CD8-positive, alpha-beta memory T cell (primary cell): ENCODE data around the gene P3H4. TPM values are rescaled to one million over a fixed set of nuclear protein-coding genes. Genes with fewer than 3 reads are reported as not detected.

Experiments used
- CTCF ChIA-PET: fragments of 350-600 bp; sonication (Branson Sonifier 250); formaldehyde crosslinking; loops from one replicate; lab custom pipeline; 2021; ENCODE audit warnings: antibody characterized with exemption; lab: Charles Lee
- POLR2A ChIA-PET: fragments of 350-600 bp; sonication (Branson Sonifier 250); formaldehyde crosslinking; loops from one replicate; lab custom pipeline; 2021; ENCODE audit warnings: antibody characterized with exemption; lab: Charles Lee
- DNase-seq, 5 donors: peaks; one replicate each; pipeline versions ENCODE4 v3.0.0 to v3.0.0-alpha.2; 2020 to 2022; ENCODE audit warnings: mixed read lengths in 1 of 5
- H3K27ac ChIP-seq: one replicate; pipeline ENCODE4 v1.7.0; 2013; ENCODE audit warnings: low read depth, mild to moderate bottlenecking, low read length, moderate library complexity
- H3K27me3 ChIP-seq: 2 replicates; pipeline ENCODE4 v1.7.0; 2013; ENCODE audit warnings: low read length, mild to moderate bottlenecking; ENCODE audit not compliant: insufficient read depth, poor library complexity, severe bottlenecking
- H3K36me3 ChIP-seq: 2 replicates; pipeline ENCODE4 v1.7.0; 2013; ENCODE audit warnings: mild to moderate bottlenecking, low read length, moderate library complexity; ENCODE audit not compliant: insufficient read depth
- H3K4me1 ChIP-seq: 2 replicates; pipeline ENCODE4 v1.7.0; 2013; ENCODE audit warnings: mild to moderate bottlenecking, low read length, moderate library complexity; ENCODE audit not compliant: insufficient read depth
- H3K4me3 ChIP-seq: 2 replicates; pipeline ENCODE4 v1.7.0; 2013; ENCODE audit warnings: mild to moderate bottlenecking, low read length
- H3K9me3 ChIP-seq: 2 replicates; pipeline ENCODE4 v1.7.0; 2013; ENCODE audit warnings: mild to moderate bottlenecking, low read length
- H3K27ac Mint-ChIP-seq, 8 donors: one replicate each; pipeline ENCODE4 v1.8.0; 2020 to 2021; ENCODE audit warnings: mixed read lengths in 8 of 8, mild to moderate bottlenecking in 6 of 8, inconsistent platforms in 3 of 8, moderate library complexity in 3 of 8
- H3K27me3 Mint-ChIP-seq, 2 donors: one replicate each; pipeline ENCODE4 v1.8.0; 2020 to 2021; ENCODE audit warnings: mixed read lengths in 2 of 2, mild to moderate bottlenecking in 1 of 2, moderate library complexity in 1 of 2
- H3K36me3 Mint-ChIP-seq, 3 donors: one replicate each; pipeline ENCODE4 v1.8.0; 2020 to 2021; ENCODE audit warnings: mixed read lengths in 3 of 3, inconsistent platforms in 1 of 3, mild to moderate bottlenecking in 1 of 3
- H3K4me1 Mint-ChIP-seq, 3 donors: one replicate each; pipeline ENCODE4 v1.8.0; 2020 to 2021; ENCODE audit warnings: mixed read lengths in 3 of 3, inconsistent platforms in 1 of 3, mild to moderate bottlenecking in 1 of 3
- H3K4me3 Mint-ChIP-seq, 7 donors: one replicate each; pipeline ENCODE4 v1.8.0; 2020 to 2021; ENCODE audit warnings: mixed read lengths in 7 of 7, mild to moderate bottlenecking in 6 of 7, moderate library complexity in 4 of 7, inconsistent platforms in 2 of 7
- H3K9me3 Mint-ChIP-seq, 5 donors: one replicate each; pipeline ENCODE4 v1.8.0; 2020 to 2022; ENCODE audit warnings: mixed read lengths in 5 of 5, mild to moderate bottlenecking in 3 of 5, moderate library complexity in 2 of 5, inconsistent platforms in 1 of 5
- polyA plus RNA-seq: library from polyadenylated mRNA; unstranded; fragments of 300-500 nt; fragmentation: Illumina TruSeq; gene quantifications from one replicate; pipeline ENCODE4 v1.2.3, GENCODE V29; 2021
- total RNA-seq, 2 experiments: library from RNA; stranded (reverse); gene quantifications; one replicate each; pipeline ENCODE4 v1.2.3, GENCODE V29; 2021

Gene P3H4
- total and polyA plus RNA-seq, 3 experiments from 2014 or later: 2.6 to 5.4 (median 3.7) TPM

GRCh38 chr17:41796121-41796895 lies 15.4 kb downstream of the P3H4 start:
- Histone ChIP-seq H3K4me3 (no peak overlapping the region), H3K4me1 (no peaks in the 10 kb centered on the region), H3K9me3 (no peaks in the 10 kb centered on the region), H3K36me3 (no peaks in the 10 kb centered on the region), H3K27me3 (no peaks in the 10 kb centered on the region), H3K27ac (no peak overlapping the region)
- DNase-seq: no peak
- Mint-ChIP-seq H3K9me3 (no peaks in the 10 kb centered on the region), H3K4me3 (no peak overlapping the region), H3K27ac (peak overlapping the region in 1 of 8 donors; percentile 82), H3K4me1 (peaks cover 0 to 2% (median under 1%) of the 10 kb centered on the region in 3 donors), H3K27me3 (peaks cover 2 to 8% of the 10 kb centered on the region in 2 donors), H3K36me3 (no peaks in the 10 kb centered on the region)
- ChIA-PET CTCF (interaction anchor here (1.4 kb wide), 1 partner anchor 11 kb away, joined by 3 read pairs; no protein-coding TSS in a partner anchor), POLR2A (no interaction called here)

DNA sequence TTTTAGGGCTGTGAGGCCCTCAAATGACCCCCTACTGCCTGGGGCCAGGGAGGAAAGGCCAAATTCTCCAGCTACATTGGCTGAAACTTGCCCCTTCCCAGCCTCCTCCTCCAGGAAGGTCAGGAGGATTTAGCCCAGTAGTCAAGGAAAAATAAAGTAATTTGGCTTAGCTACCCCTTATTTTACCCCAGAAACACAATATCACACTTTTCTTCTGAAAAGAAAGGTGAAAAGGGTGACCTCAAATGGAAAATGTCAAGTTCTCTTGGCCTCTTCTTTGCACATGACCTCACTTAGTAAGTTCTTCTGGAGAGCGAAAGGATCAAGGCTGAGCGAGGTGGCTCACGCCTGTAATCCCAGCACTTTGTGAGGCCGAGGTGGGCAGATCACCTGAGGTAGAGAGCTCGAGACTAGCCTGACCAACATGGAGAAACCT lies 17.2 kb downstream of the P3H4 start:
- POLR2A ChIA-PET: no interaction called here
- CTCF ChIA-PET: no interaction called here
- no peak overlapping the region for H3K27ac Mint-ChIP-seq

DNA sequence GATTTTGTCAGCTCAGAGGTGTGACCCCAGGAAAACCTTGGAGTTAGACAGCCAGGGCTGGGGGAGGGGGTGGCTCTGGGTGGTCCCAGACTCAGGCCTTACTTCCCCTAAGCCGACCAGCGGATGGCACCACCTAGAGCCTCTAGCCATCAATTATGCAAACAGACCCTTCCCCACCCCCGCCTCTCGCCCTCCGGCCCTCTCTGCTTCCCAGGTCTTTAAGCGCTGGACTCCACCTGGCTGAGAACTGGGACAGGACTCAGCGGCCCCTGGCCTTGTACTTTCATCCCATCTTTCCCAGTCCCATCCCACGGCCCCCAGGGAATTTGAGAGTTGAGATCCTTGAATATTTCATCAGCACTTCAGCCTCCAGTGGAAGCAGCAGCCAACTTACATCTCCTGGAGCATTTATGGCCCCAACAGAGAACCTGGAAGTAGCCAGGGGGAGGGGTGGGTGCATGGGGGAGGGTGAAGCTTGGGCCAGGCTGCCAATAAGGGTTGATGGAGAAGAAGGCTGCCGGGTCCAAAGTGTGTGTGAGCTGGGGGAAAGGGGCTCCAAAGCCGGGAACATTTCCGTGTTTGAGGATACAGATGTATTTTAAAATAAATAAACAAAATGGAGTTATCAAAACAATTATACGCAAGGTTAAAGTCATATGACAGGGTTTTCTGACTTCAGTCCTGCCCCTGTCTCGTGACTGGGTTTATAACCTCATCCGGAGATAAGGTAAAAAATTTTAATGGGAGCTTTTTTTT lies 17.8 kb downstream of the P3H4 start:
- H3K4me1 ChIP-seq: no peaks in the 10 kb centered on the region
- DNase-seq: no peak
- peaks cover 2 to 8% of the 10 kb centered on the region in 2 donors for H3K27me3 Mint-ChIP-seq
- H3K4me3 ChIP-seq: no peak overlapping the region
- ChIA-PET POLR2A (no interaction called here), CTCF (no interaction called here)
- H3K36me3 Mint-ChIP-seq: no peaks in the 10 kb centered on the region
- no peaks in the 10 kb centered on the region for H3K36me3 ChIP-seq
- no peaks in the 10 kb centered on the region for H3K27me3 ChIP-seq
- no peaks in the 10 kb centered on the region for H3K9me3 Mint-ChIP-seq
- peak overlapping the region; percentile 67 for H3K27ac ChIP-seq
- H3K9me3 ChIP-seq: no peaks in the 10 kb centered on the region
- H3K27ac Mint-ChIP-seq: no peak overlapping the region
- H3K4me1 Mint-ChIP-seq: peaks cover 0 to 6% (median 0%) of the 10 kb centered on the region in 3 donors
- no peak overlapping the region for H3K4me3 Mint-ChIP-seq

More for the DNA sequence above, 17.2 kb downstream of the P3H4 start:
- H3K36me3 Mint-ChIP-seq: no peaks in the 10 kb centered on the region
- peaks cover 0 to 4% (median 0%) of the 10 kb centered on the region in 3 donors for H3K4me1 Mint-ChIP-seq
- no peak for DNase-seq
- Histone ChIP-seq H3K27ac (no peak overlapping the region), H3K4me1 (no peaks in the 10 kb centered on the region), H3K4me3 (no peak overlapping the region), H3K36me3 (no peaks in the 10 kb centered on the region), H3K9me3 (no peaks in the 10 kb centered on the region), H3K27me3 (no peaks in the 10 kb centered on the region)
- H3K9me3 Mint-ChIP-seq: no peaks in the 10 kb centered on the region
- H3K4me3 Mint-ChIP-seq: no peak overlapping the region
- H3K27me3 Mint-ChIP-seq: peaks cover 2 to 10% of the 10 kb centered on the region in 2 donors

- Histone ChIP-seq H3K9me3 (no peaks in the 10 kb centered on the region), H3K36me3 (no peaks in the 10 kb centered on the region), H3K27ac (peak overlapping the region; percentile 67), H3K4me1 (no peaks in the 10 kb centered on the region), H3K4me3 (no peak overlapping the region), H3K27me3 (no peaks in the 10 kb centered on the region)
- ChIA-PET CTCF (interaction anchor here (1.2 kb wide), 1 partner anchor 9 kb away, joined by 3 read pairs; no protein-coding TSS in a partner anchor), POLR2A (no interaction called here)
- no peaks in the 10 kb centered on the region for H3K36me3 Mint-ChIP-seq
- no peak overlapping the region for H3K4me3 Mint-ChIP-seq
- no peaks in the 10 kb centered on the region for H3K9me3 Mint-ChIP-seq
- no peak overlapping the region for H3K27ac Mint-ChIP-seq
- no peak for DNase-seq
- peaks cover 4 to 8% of the 10 kb centered on the region in 2 donors for H3K27me3 Mint-ChIP-seq
- H3K4me1 Mint-ChIP-seq: peaks cover 0 to 12% (median 2%) of the 10 kb centered on the region in 3 donors
These were observed 18.6 kb downstream of the P3H4 start for GRCh38 chr17:41792845-41793783.

DNA sequence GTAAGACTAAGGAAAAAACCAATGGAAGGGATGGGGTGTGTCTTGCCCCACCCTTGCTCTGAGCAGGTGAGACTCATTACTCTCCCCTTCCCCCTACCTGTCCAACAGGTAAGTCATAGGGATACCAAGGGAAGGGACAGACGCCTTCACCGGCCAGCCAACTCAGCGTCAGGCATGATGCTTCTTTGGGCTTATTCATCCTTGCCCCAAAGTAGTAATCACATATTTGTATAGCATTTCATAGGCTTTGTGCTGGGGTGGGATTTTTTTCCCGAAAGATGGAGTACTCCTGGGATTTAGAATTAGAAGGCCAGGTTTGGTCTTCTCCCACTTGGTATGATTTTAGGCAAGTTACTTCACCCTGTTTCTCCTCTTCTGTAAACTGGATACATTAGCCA lies 24.7 kb downstream of the P3H4 start:
- peak overlapping the region in 2 of 8 donors; percentile 17 to 61 for H3K27ac Mint-ChIP-seq
- CTCF ChIA-PET: interaction anchor here (1.0 to 1.5 kb wide), 4 partner anchors 15 to 179 kb away, joined by 3 to 4 read pairs (median 3); no protein-coding TSS in a partner anchor
- Histone ChIP-seq H3K36me3 (no peaks in the 10 kb centered on the region), H3K9me3 (no peaks in the 10 kb centered on the region), H3K27me3 (peaks cover 15% of the 10 kb centered on the region), H3K27ac (no peak overlapping the region), H3K4me3 (no peak overlapping the region), H3K4me1 (peaks cover 16% of the 10 kb centered on the region)
- POLR2A ChIA-PET: no interaction called here
- DNase-seq: no peak
- peaks cover 18 to 44% of the 10 kb centered on the region in 2 donors for H3K27me3 Mint-ChIP-seq
- H3K36me3 Mint-ChIP-seq: no peaks in the 10 kb centered on the region
- H3K9me3 Mint-ChIP-seq: peaks cover 0 to 2% (median 0%) of the 10 kb centered on the region in 5 donors
- H3K4me1 Mint-ChIP-seq: peaks cover 9 to 39% (median 14%) of the 10 kb centered on the region in 3 donors
- H3K4me3 Mint-ChIP-seq: peak overlapping the region; percentile 69 to 88 (median 76)

GRCh38 chr17:41786227-41787020 lies 25.3 kb downstream of the P3H4 start, which contains the start of gene JUP:
JUP (minus strand) TSS chr17:41786711; CDS start chr17:41771854, 14,857 bp downstream.
- peaks cover 19 to 47% of the 10 kb centered on the region in 2 donors for H3K27me3 Mint-ChIP-seq
- DNase-seq: peak; percentile 68 to 86 (median 79)
- Histone ChIP-seq H3K4me1 (peaks cover 16% of the 10 kb centered on the region), H3K36me3 (no peaks in the 10 kb centered on the region), H3K27ac (peak within 1 kb of the TSS; percentile 51), H3K9me3 (no peaks in the 10 kb centered on the region), H3K4me3 (peak within 1 kb of the TSS; percentile 39), H3K27me3 (peaks cover 15% of the 10 kb centered on the region)
- H3K9me3 Mint-ChIP-seq: peaks cover 0 to 2% (median 0%) of the 10 kb centered on the region in 5 donors
- H3K27ac Mint-ChIP-seq: peak within 1 kb of the TSS in 4 of 8 donors; percentile 5 to 82 (median 39)
- CTCF ChIA-PET: interaction anchor here (1.0 to 1.5 kb wide), 5 partner anchors 9 to 179 kb away, joined by 3 to 4 read pairs (median 3); no protein-coding TSS in a partner anchor
- POLR2A ChIA-PET: no interaction called here
- no peaks in the 10 kb centered on the region for H3K36me3 Mint-ChIP-seq
- peaks cover 9 to 39% (median 14%) of the 10 kb centered on the region in 3 donors for H3K4me1 Mint-ChIP-seq
- peak within 1 kb of the TSS; percentile 69 to 88 (median 76) for H3K4me3 Mint-ChIP-seq
